T1000 (cell line): ENCODE data around the gene EPS8L2.
"Not testable (repeated sequence)": the region's sequence is repeated elsewhere in the genome, so short reads cannot be mapped to it uniquely, and the experiment has no call there.

Experiments used
- DNase-seq: peaks from one replicate; lab custom pipeline; 2025; ENCODE audit warnings: mixed read lengths; lab: John Stamatoyannopoulos, UW

EPS8L2 gene

GRCh38 chr11:726278-727220 lies 20.5 kb downstream of the EPS8L2 start:
- no peak for DNase-seq

DNA sequence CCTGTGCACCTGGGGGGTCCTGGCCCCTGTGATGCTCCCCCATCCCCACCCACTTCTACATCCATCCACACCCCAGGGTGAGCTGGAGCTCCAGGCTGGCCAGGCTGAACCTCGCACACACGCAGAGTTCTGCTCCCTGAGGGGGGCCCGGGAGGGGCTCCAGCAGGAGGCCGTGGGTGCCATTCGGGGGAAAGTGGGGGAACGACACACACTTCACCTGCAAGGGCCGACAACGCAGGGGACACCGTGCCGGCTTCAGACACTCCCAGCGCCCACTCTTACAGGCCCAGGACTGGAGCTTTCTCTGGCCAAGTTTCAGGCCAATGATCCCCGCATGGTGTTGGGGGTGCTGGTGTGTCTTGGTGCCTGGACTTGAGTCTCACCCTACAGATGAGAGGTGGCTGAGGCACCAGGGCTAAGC lies 21.3 kb downstream of the EPS8L2 start:
- no peak for DNase-seq

GRCh38 chr11:727859-728748 lies 22.1 kb downstream of the EPS8L2 start:
- DNase-seq, result peak; percentile 88

DNA sequence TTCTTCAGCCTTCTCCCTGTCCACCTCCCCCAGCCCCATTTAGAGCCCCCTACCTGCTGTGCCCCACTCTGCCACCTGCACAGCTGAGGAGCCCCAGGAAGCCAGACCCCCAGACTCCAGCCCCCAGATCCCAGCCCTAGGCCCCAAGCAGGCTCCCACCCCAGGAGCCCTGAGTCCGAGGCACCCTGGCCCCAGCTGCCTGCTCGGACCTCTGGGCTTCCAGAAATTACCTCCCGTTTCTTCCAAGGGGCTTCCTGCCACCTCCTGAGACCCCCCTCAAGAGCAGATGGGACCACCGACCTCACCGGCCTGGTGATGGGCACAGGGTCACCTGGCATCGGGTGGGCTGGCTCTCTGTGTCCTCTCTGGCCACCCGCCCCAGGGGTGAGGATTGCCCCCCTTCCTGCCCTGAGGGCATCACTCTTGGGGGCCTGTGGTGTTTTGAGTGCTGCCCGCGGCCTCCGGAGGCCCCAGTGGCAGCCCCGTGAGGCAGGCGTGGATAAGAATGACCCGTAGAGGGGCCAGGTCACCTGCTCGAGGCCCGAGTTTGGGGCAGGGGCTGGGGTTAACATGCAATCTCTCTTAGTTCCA lies 23.0 kb downstream of the EPS8L2 start:
- DNase-seq, result no peak

DNA sequence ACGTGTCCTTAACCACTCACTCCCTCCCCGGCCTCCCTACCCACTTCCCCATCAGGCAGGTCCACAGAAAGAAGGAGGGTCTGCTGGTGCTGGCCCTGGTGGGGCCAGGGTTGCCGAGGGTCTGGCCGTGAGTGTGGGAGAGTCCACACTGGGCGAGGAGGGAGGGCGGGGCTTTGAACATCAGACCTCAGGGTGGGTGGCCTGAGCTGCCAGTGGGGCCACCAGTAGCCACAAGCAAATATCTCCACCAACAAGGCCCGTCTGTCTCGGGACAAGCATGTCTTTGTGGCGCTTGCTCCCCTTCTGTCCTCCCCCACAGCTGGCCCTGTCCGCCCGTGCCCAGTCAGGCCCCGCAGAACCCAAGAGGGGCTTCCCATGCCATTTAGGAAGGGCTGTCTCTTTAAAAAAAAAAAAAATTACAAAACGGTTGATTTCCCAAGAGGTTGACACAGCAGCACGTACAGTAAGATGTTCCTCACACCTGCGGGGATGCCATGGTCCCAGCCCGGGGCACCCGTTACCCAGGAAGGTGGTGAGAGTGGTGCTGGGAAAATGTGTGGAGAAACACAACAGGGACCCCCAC lies 23.6 kb downstream of the EPS8L2 start:
- no peak for DNase-seq

DNA sequence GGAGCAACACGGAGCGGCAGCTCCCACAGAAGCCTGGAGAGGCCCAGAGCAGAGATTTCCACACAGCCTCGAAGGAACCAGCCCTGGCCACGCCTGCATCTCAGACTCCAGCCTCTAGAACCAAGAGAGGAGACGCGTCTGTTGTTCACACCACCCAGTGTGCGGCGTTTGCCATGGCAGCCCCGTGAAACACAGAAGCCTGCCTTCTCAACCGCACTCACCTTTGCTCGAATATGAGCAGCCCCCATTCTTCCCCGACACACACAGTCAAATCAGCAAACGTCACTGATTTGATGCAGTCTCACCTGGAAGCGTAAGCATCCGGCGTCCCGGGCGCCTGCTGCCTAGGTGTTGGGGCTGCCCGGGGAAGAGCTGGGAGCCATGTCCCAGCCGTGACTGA lies 27.0 kb downstream of the EPS8L2 start:
- no peak for DNase-seq

DNA sequence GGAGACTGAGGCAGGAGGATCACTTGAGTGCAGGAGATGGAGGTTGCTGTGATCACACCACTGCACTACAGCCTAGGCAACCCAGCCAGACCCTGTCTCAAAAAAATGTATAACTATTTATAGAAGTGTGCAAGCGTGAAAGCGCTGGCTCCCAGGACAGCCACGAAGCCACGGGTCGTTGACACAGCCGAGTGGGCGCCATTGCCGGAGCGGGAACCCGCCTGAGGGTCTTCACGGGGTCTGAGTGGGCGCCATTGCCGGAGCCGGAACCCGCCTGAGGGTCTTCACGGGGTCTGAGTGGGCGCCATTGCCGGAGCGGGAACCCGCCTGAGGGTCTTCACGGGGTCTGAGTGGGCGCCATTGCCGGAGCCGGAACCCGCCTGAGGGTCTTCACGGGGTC lies 28.5 kb downstream of the EPS8L2 start:
- not testable (repeated sequence) for DNase-seq

DNA sequence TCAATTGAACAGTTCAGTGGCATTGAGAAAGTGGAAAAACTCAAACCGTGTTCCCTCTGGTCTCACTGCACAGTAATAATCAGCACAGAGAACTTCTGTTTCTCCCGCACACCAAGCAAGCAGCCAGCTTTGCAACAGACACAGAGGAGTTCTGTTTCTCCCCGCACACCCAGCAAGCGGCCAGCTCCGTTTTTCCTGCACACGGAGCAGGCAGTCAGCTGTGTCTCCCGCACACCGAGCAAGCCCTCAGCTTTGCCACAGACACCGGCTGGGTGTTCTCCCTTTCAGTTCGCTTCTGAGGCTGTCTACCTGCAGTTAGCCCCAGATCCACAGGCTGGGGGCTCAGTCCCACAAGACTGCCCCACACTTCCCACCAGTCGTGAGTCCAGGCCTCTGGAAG lies 31.3 kb downstream of the EPS8L2 start:
- DNase-seq, result no peak

- DNase-seq, result not testable (repeated sequence)
Measured at GRCh38 chr11:737899-738298, 31.9 kb downstream of the EPS8L2 start.

DNA sequence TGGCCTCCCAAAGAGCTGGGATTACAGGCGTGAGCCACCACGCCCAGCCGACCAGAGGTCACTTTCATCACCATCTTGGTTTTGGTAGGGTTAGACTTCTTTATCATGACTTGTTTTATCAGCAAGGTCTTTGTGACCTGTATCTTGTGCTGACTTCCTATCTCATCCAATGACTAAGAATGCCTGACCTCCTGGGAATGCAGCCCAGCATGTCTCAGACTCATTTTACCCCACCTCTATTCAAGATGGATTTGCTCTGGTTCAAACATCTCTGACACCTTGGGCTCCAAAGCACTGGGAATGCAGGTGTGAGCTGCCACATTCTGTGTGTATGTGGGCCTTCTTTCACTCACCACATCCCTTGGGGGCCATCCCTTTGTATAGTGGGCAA lies 36.1 kb downstream of the EPS8L2 start:
- DNase-seq, result no peak

- DNase-seq, result no peak
Measured at GRCh38 chr11:742571-743201, 36.7 kb downstream of the EPS8L2 start.

DNA sequence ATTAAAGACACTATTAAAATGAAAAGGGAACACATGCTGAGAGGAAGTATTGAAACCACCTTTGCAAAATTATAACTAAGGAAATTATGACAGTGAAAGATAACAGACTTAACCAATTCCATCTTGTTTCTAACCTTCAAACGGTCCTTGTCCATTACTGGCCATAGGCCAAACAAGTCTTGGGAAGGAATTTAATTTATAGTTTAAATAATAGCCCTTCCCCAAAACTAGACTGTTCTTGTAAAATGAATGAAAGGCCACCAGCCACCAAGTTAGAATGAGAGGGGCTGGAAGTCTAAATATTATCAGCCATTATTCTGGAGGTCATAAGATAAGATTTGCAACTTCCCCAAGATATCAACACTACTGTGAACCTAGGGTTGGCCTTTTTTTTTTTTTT lies 39.4 kb downstream of the EPS8L2 start:
- DNase-seq, result no peak

- no peak for DNase-seq
Measured at GRCh38 chr11:746289-747157, 40.5 kb downstream of the EPS8L2 start.

DNA sequence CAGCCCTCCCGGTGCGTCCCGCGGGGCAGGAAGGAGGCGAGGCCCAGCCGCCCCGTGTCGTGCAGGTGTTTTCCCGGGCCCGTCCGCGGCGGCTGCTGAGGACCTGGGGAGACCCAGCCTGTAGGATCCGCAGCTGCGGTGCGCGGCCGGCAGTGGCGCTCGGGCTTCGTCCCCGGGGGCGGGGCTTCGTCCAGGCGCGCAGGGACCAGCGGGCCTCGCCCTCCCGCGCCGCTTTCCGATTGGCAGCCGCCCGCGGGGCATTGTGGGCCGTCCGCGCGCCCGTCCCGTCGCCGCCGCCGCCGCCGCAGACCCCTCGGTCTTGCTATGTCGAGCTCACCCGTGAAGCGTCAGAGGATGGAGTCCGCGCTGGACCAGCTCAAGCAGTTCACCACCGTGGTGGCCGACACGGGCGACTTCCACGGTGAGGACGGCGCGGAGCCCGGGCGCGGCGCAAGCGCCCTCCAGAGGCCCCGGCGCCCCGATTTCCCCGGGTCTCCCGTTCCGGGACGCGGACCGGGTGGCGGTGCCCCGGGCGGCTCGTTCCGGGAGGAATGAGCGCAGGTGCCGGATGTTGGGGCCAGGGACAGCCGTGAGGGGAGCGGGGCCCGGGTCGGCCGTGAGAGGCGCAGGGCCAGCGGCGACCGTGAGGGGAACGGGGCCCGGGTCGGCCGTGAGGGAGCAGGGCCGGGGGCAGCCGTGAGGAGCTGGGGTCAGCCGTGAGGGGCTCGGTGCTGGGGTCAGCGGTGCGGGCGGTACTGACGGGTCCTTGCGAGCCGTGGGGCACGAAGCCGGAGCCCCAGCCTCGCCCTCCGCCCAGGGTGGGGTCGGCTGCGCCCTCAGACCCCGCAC lies 41.4 kb downstream of the EPS8L2 start, which contains the start of gene TALDO1:
Gene TALDO1 (plus strand): TSS at position 307 of the 849 bp plus-strand sequence. CDS start 18 bp downstream, at position 325.
- peak; percentile 77 for DNase-seq

- DNase-seq, result no peak
Measured at GRCh38 chr11:748007-748359, 42.0 kb downstream of the EPS8L2 start.

- DNase-seq, result no peak
Measured at GRCh38 chr11:749731-750130, 43.7 kb downstream of the EPS8L2 start.

DNA sequence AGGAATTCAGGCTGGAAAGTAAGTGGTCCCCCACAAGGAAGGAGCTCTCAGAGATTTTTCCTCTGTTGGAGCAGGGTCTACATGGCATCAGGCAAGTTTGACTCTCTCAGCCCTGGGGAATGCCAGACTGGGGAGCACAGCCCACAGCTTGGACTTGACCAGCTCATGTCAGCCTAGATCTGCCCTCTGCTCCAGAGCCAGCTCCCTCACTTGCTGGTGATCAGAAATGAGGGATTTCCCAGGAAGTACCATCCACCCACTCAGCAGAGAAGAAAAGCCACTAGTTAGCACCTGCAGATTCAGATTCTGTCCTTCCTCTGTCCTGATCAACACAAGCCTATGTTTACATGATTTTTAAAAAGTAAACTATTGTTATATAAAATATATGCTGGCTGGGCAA lies 54.2 kb downstream of the EPS8L2 start:
- DNase-seq, result no peak

DNA sequence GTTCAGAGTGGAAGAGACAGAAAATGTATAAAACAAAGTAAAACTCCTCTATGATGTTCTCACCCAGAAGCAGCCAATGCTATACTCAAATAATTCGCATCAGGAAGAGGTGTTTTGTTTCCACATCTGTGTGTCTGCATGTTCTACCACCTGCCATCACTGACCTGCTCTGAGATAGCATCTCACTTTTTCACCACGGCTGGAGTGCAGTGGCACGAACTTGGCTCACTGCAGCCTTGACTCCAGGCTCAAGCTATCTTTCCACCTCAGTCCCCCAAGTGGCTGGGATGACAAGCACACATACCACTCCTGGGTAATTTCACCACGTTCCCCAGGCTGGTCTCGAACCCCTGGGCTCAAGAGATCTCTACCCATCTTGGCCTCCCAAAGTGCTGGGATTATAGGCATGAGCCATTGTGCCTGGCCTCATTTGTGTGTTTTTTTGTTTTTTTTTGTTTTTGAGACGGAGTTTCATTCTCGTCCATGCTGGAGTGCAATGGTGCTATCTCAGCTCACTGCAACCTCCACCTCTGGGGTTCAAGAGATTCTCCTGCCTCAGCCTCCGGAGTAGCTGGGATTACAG lies 55.6 kb downstream of the EPS8L2 start:
- no peak for DNase-seq

- peak; percentile 36 for DNase-seq
Measured at GRCh38 chr11:762421-763072, 56.5 kb downstream of the EPS8L2 start.
